Stomach (tissue), 4 donors: ENCODE measurements around the gene L3MBTL3.

Experiments used
- CTCF ChIP-seq, 7 experiments: fragments of 450-650 bp in 4 of 7; fragments of 200-600 bp in 3 of 7; sonication (generic) in 3 of 7; IDR thresholded peaks; one replicate each; pipeline ENCODE4 v1.5.1; 2016 to 2019; ENCODE audit warnings: antibody characterized with exemption in 7 of 7, control low read depth in 2 of 7, mild to moderate bottlenecking in 1 of 7
- POLR2A ChIP-seq, 4 donors: fragments of 450-650 bp; IDR thresholded peaks; one replicate each; pipeline ENCODE4 v1.6.1; 2016; ENCODE audit warnings: antibody characterized with exemption in 4 of 4, control low read depth in 2 of 4, mild to moderate bottlenecking in 1 of 4, moderate library complexity in 1 of 4
- POLR2AphosphoS5 ChIP-seq, 3 donors: sonication (generic); formaldehyde crosslinking; IDR thresholded peaks; one replicate each; pipeline ENCODE4 v1.6.1; 2016; ENCODE audit warnings: antibody characterized with exemption in 3 of 3

- TF ChIP-seq CTCF (IDR thresholded peaks at IDR 0.05) (no peak), POLR2AphosphoS5 (IDR thresholded peaks at IDR 0.05) (no peak), POLR2A (IDR thresholded peaks at IDR 0.05) (no peak)
Observed at GRCh38 chr6:130156908-130157307, 138.5 kb downstream of the L3MBTL3 start.
